H54 (cell line): Measurements from ENCODE around the gene NMNAT2.

Experiments
- DNase-seq: peaks from one replicate; pipeline ENCODE4 v3.0.0; 2011; ENCODE audit warnings: low spot score, mixed read lengths; ENCODE audit not compliant: insufficient read length
- FAIRE-seq: peaks from 3 replicates; lab custom pipeline; 2011; peaks lifted over from hg19 to GRCh38; lab: Jason Lieb, UNC
- POLR2A ChIP-seq: IDR thresholded peaks from 2 replicates; pipeline ENCODE4 v1.6.1; 2011; ENCODE audit warnings: low read depth, mild to moderate bottlenecking, low read length

Gene NMNAT2

DNA sequence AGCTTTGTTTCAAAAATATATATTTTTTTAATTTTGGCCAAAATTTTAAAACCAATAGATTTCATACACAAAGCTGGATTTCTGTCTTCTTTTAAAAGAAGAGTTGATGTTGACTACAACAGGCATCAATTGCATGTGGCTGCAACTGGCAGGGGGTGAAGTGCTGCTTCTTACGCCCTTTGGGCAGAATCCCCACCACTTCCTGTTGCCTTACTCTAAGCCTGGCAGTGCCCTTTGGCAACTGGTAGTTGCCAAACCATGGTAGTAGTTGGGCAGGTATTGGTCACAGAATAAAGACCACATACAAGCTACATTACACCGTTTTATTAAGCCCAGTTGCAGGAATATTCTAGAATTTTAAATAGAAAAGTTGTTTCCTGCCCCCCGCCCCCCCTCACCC lies 215.1 kb downstream of the NMNAT2 start:
- DNase-seq (no peak), FAIRE-seq (no peak)
- TF ChIP-seq POLR2A: no peak

DNA sequence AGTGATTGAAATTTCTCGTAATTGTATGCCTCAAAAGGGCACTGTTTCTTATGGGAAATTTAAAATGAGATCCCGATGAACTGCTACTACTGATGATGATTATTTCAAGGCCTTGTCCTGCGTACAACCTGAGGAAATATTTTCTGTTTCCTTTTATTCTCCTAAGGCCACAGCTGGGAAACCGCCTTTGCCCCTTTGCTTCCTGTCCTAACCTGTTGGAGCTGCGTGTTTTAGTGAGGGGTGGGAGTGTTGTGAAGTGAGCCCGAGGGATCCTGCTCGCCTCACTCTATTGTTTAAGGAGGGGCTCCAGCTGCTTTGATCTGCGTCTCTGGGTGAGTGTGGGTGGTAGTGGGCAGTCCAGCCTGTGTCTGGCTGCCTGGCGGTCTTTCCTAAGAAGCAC lies 217.7 kb downstream of the NMNAT2 start:
- TF ChIP-seq POLR2A: no peak
- FAIRE-seq (no peak), DNase-seq (no peak)

DNA sequence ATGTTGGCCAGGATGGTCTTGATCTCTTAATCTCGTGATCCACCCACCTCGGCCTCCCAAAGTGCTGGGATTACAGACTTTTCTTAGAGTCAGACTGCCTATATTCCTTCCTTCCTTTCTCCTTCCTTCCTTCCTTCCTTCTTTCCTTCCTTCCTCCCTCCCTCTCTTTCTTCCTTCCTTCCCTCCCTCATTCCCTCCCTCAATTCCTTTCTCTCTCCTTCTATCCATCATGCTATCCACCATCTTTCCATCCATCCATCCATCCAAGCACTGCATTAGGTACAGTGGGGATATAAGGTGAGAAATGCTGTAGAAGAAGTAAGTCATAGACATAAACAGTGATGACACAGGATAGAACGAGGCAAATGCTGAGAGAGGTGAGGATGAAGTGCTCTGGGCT lies 218.9 kb downstream of the NMNAT2 start:
- DNase-seq (no peak), FAIRE-seq (no peak)
- TF ChIP-seq POLR2A: no peak

DNA sequence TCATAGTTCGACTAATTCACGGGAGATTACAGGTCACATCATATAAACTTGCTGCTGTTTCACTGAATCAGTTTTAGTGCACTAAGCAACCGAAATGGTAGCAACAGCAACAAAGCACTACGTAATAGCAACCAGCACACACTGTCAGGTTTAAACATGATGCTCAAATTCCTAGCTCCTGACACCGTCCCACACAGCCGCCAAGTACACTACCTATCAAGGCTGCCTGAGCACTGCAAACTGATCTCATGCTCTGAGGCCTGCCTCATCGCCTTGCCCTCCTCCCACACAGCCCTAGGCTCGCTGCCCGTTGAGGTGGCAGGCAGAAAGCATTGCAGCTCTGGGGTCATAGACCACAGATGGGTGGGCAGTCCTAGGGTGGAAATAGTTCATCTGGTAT lies 219.7 kb downstream of the NMNAT2 start:
- DNase-seq: no peak
- no peak for FAIRE-seq
- TF ChIP-seq POLR2A: no peak
